ENCODE measurements around the gene SLC9A9. TPM values are rescaled to one million over a fixed set of nuclear protein-coding genes. Genes with fewer than 3 reads are reported as not detected.

Gene SLC9A9
- total RNA-seq, 4 donors from 2014 or later, result 15.1 to 41.1 (median 20.7) TPM

- no peak for TF ChIP-seq CTCF (IDR thresholded peaks at IDR 0.05; ENCODE audit: low read depth)
Measured at GRCh38 chr3:143358155-143358792, 490.0 kb downstream of the SLC9A9 start.

DNA sequence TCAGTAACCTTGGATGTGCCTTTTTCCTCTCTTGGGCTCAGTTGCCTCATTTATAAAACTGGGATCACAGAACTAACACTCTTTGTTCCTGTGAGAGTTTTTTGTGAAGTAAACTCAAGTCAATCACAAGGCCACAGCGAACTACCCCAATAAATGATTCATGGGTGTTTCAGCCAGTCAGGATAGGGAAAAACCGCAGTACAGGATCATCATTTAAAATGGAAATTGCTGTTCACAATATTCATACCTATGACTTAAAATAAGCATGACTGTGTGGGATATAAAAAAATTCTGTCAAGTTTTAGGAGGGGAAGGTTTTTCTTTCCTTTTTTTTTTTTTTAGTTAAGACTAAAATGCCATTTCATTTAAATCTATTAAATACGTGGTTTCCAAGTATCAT lies 490.6 kb downstream of the SLC9A9 start:
- TF ChIP-seq CTCF (IDR thresholded peaks at IDR 0.05; ENCODE audit: low read depth), result no peak

- no peak for TF ChIP-seq CTCF (IDR thresholded peaks at IDR 0.05; ENCODE audit: low read depth)
Measured at GRCh38 chr3:143356839-143357238, 491.4 kb downstream of the SLC9A9 start.

- no peak for TF ChIP-seq CTCF (IDR thresholded peaks at IDR 0.05; ENCODE audit: low read depth)
Measured at GRCh38 chr3:143354342-143354741, 493.9 kb downstream of the SLC9A9 start.

DNA sequence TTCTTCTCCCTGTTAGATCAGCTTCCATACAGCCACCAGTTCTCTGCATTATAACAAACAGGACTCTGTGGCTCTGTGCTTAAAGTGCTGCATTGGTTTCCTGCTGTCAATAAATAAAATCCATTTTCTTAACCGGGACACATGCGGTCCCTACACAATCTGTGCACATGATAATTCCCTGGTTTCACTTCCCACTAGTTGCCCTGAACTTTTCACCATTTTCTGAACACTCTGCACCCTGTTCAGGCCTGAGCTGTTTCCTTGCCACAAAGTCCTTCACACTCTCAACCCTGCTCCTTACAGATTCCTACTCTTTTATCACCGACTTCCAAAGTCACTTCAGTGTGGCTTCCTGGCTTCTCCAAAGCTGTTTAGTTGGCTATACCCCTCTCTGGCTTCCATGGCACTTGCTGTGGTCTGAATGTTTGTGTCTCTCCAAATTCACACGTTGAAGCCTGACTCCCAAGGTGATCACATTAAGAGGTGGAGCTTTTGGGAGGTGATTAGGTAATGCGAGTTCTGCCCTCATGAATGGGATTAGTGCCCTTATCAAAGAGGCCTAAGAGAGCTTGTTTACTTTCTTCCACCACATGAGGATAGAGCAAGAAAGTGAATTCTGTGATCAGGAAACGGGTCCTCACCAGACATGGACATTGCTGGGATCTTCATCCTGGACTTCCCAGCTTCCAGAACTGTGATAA lies 495.3 kb downstream of the SLC9A9 start:
- TF ChIP-seq CTCF (IDR thresholded peaks at IDR 0.05; ENCODE audit: low read depth), result no peak

GRCh38 chr3:143351895-143352608 lies 496.2 kb downstream of the SLC9A9 start:
- no peak for TF ChIP-seq CTCF (IDR thresholded peaks at IDR 0.05; ENCODE audit: low read depth)

- TF ChIP-seq CTCF (IDR thresholded peaks at IDR 0.05; ENCODE audit: low read depth), result no peak
Measured at GRCh38 chr3:143351354-143351753, 496.9 kb downstream of the SLC9A9 start.
